SK-N-SH (cell line): ENCODE data around the gene TNFRSF18. TPM values are rescaled to one million over a fixed set of nuclear protein-coding genes. Genes with fewer than 3 reads are reported as not detected.
A peak's percentile ranks its signal among the peaks of the same experiment; 100 is the strongest.

Experiments
- CTCF ChIA-PET: fragments of 300-600, 350-600 bp; formaldehyde crosslinking; extraction: SDS; loops from one replicate; lab custom pipeline; 2021; lab: Yijun Ruan, JAX
- POLR2A ChIA-PET: fragments of 350-600 bp; sonication (Branson Sonifier 250); formaldehyde crosslinking; extraction: SDS; loops from one replicate; lab custom pipeline; 2020; ENCODE audit warnings: antibody characterized with exemption, inconsistent platforms; lab: Yijun Ruan, JAX
- DNase-seq: peaks from one replicate; pipeline ENCODE4 v3.0.0; 2012
- H2AFZ ChIP-seq: fragments of 200-600 bp; sonication (generic); 2 replicates; pipeline ENCODE4 v1.8.1; 2016; ENCODE audit warnings: antibody characterized with exemption, mild to moderate bottlenecking, low read depth
- H3F3A ChIP-seq: fragments of 200-600 bp; sonication (generic); replicated peaks from 2 replicates; pipeline ENCODE3; 2016; ENCODE audit warnings: antibody characterized with exemption, mild to moderate bottlenecking; ENCODE audit not compliant: insufficient read depth
- H3K27ac ChIP-seq, 2 experiments: fragments of 200-500 bp in 1 of 2; fragments of 200-600 bp in 1 of 2; sonication (Bioruptor generic) in 1 of 2; sonication (generic), shearing (Covaris generic) in 1 of 2; 2 replicates each; pipeline versions ENCODE4 v1.5.1 to v1.6.1; 2014 to 2016; ENCODE audit warnings: low read depth in 2 of 2, inconsistent platforms in 1 of 2, low read length in 1 of 2, mild to moderate bottlenecking in 1 of 2, mixed read lengths in 1 of 2
- H3K27me3 ChIP-seq: fragments of 200-600 bp; sonication (generic), shearing (Covaris generic); 2 replicates; pipeline ENCODE4 v1.6.1; 2016; ENCODE audit warnings: mixed run types; ENCODE audit not compliant: insufficient read depth
- H3K36me3 ChIP-seq, 2 experiments: fragments of 200-500 bp in 1 of 2; fragments of 200-600 bp in 1 of 2; sonication (Bioruptor generic) in 1 of 2; sonication (generic) in 1 of 2; replicated peaks in 1 of 2; 2 replicates each; pipeline versions ENCODE3 to v1.5.1; 2014 to 2016; ENCODE audit warnings: low read length in 1 of 2, mild to moderate bottlenecking in 1 of 2; ENCODE audit not compliant: insufficient read depth in 2 of 2, control insufficient read depth in 1 of 2
- H3K4me1 ChIP-seq, 2 experiments: fragments of 200-500 bp in 1 of 2; fragments of 200-600 bp in 1 of 2; sonication (Bioruptor generic) in 1 of 2; sonication (generic), shearing (Covaris generic) in 1 of 2; 2 replicates each; pipeline versions ENCODE4 v1.5.1 to v1.6.1; 2014 to 2016; ENCODE audit warnings: low read depth in 1 of 2, low read length in 1 of 2, mixed run types in 1 of 2; ENCODE audit not compliant: insufficient read depth in 2 of 2, control insufficient read depth in 1 of 2
- H3K4me2 ChIP-seq: fragments of 200-600 bp; sonication (generic), shearing (Covaris generic); 2 replicates; pipeline ENCODE4 v1.6.1; 2017; ENCODE audit warnings: mixed run types
- H3K4me3 ChIP-seq, 2 experiments: fragments of 200-500 bp in 1 of 2; fragments of 200-600 bp in 1 of 2; sonication (Bioruptor generic) in 1 of 2; sonication (generic), shearing (Covaris generic) in 1 of 2; 2 replicates each; pipeline versions ENCODE4 v1.5.1 to v1.8.1; 2014 to 2016; ENCODE audit warnings: low read depth in 2 of 2, inconsistent platforms in 1 of 2, low read length in 1 of 2, mild to moderate bottlenecking in 1 of 2, mixed read lengths in 1 of 2, moderate library complexity in 1 of 2
- H3K79me2 ChIP-seq: fragments of 200-600 bp; sonication (generic); 2 replicates; pipeline ENCODE4 v1.8.1; 2017; ENCODE audit warnings: mild to moderate bottlenecking; ENCODE audit not compliant: insufficient read depth
- H3K9ac ChIP-seq: fragments of 200-600 bp; sonication (generic); 2 replicates; pipeline ENCODE4 v1.6.1; 2017; ENCODE audit warnings: mixed run types
- H3K9me2 ChIP-seq: fragments of 200-600 bp; sonication (generic); 2 replicates; pipeline ENCODE4 v1.6.1; 2017; ENCODE audit warnings: mixed run types
- H3K9me3 ChIP-seq: fragments of 200-600 bp; sonication (generic); 2 replicates; pipeline ENCODE4 v1.6.1; 2017; ENCODE audit warnings: mixed run types, mild to moderate bottlenecking, moderate library complexity
- H4K20me1 ChIP-seq: fragments of 200-600 bp; sonication (generic); 2 replicates; pipeline ENCODE4 v1.6.1; 2017; ENCODE audit warnings: mild to moderate bottlenecking, mixed run types; ENCODE audit not compliant: insufficient read depth
- CHD2 ChIP-seq: fragments of 150-350 bp; IDR thresholded peaks from 2 replicates; pipeline ENCODE4 v1.6.1; 2018; ENCODE audit warnings: low read length; ENCODE audit not compliant: partially characterized antibody
- EP300 ChIP-seq, 2 experiments: IDR thresholded peaks; 2 replicates each; pipeline versions ENCODE4 v1.4.0 to v1.6.1; 2012; ENCODE audit warnings: borderline replicate concordance in 1 of 2, low read depth in 1 of 2, low read length in 1 of 2
- EZH2phosphoT487 ChIP-seq: fragments of 200-600 bp; sonication (generic); IDR thresholded peaks from 2 replicates; pipeline ENCODE4 v1.6.1; 2017; ENCODE audit warnings: low read depth, mixed run types, mild to moderate bottlenecking, antibody characterized with exemption, moderate library complexity, borderline replicate concordance
- FOSL2 ChIP-seq: IDR thresholded peaks from 2 replicates; pipeline ENCODE4 v1.4.0; 2012; ENCODE audit warnings: low read depth, mild to moderate bottlenecking, moderate library complexity, borderline replicate concordance
- FOXM1 ChIP-seq: IDR thresholded peaks from 2 replicates; pipeline ENCODE4 v1.4.0; 2012; ENCODE audit warnings: low read depth, mild to moderate bottlenecking
- GATA2 ChIP-seq: sonication (generic); formaldehyde crosslinking; IDR thresholded peaks from 2 replicates; pipeline ENCODE4 v1.5.0; 2020; ENCODE audit warnings: mild to moderate bottlenecking, missing genetic modification reagents
- MAX ChIP-seq: IDR thresholded peaks from 2 replicates; pipeline ENCODE4 v1.4.0; 2012; ENCODE audit warnings: low read depth
- MEF2A ChIP-seq: IDR thresholded peaks from 2 replicates; pipeline ENCODE4 v1.4.0; 2012; ENCODE audit warnings: low read depth, borderline replicate concordance
- NFIC ChIP-seq: IDR thresholded peaks from 2 replicates; pipeline ENCODE4 v1.4.0; 2012; ENCODE audit warnings: borderline replicate concordance
- NRF1 ChIP-seq: IDR thresholded peaks from 2 replicates; pipeline ENCODE4 v1.6.1; 2012; ENCODE audit warnings: low read depth, mild to moderate bottlenecking, low read length
- PBX3 ChIP-seq: IDR thresholded peaks from 2 replicates; pipeline ENCODE4; 2012
- RFX5 ChIP-seq: IDR thresholded peaks from 2 replicates; pipeline ENCODE4 v1.6.1; 2012; ENCODE audit warnings: mild to moderate bottlenecking, improper control_type of control experiment, low read length
- SIN3A ChIP-seq: IDR thresholded peaks from 2 replicates; pipeline ENCODE4 v1.6.1; 2012; ENCODE audit warnings: low read depth, mild to moderate bottlenecking, low read length, moderate library complexity, borderline replicate concordance
- SMC3 ChIP-seq: IDR thresholded peaks from 2 replicates; pipeline ENCODE4 v1.6.1; 2012; ENCODE audit warnings: low read depth, low read length, improper control_type of control experiment
- TAF1 ChIP-seq: IDR thresholded peaks from 2 replicates; pipeline ENCODE4 v1.6.1; 2012; ENCODE audit warnings: low read depth, mild to moderate bottlenecking, low read length, moderate library complexity, borderline replicate concordance
- TCF12 ChIP-seq: IDR thresholded peaks from 2 replicates; pipeline ENCODE4 v1.4.0; 2012
- TEAD4 ChIP-seq: IDR thresholded peaks from 2 replicates; pipeline ENCODE4 v1.4.0; 2012; ENCODE audit warnings: mild to moderate bottlenecking, borderline replicate concordance; ENCODE audit not compliant: insufficient read depth
- USF1 ChIP-seq: IDR thresholded peaks from 2 replicates; pipeline ENCODE4 v1.4.0; 2012; ENCODE audit warnings: low read depth, borderline replicate concordance
- ZBTB33 ChIP-seq: IDR thresholded peaks from 2 replicates; pipeline ENCODE4 v1.4.0; 2012; ENCODE audit warnings: low read depth, borderline replicate concordance
- WGBS: methylation state at CpG from one replicate; pipeline ENCODE4 v1.1.6; 2017; ENCODE audit warnings: low lambda C conversion rate; 5-methylcytosine and 5-hydroxymethylcytosine counted together
- polyA plus RNA-seq, 3 experiments: library from polyadenylated mRNA; depleted of rRNA; stranded (reverse); fragments of >200 nt; gene quantifications; 2 replicates each; pipeline ENCODE4 v1.2.3, GENCODE V29; 2012

Gene TNFRSF18
- polyA plus RNA-seq, 1 of the 3 experiments (the other 2 are of a cell fraction) = 0.05 TPM

GRCh38 chr1:1175221-1176062 lies 30.9 kb downstream of the TNFRSF18 start:
- DNase-seq = peak; percentile 28
- Histone ChIP-seq H3K79me2 (no peaks in the 10 kb centered on the region), H3F3A (no peaks in the 10 kb centered on the region), H3K27me3 (no peaks in the 10 kb centered on the region), H3K9me2 (no peaks in the 10 kb centered on the region), H3K4me3 (no peak overlapping the region), H2AFZ (no peak overlapping the region), H3K36me3 (no peaks in the 10 kb centered on the region), H4K20me1 (no peaks in the 10 kb centered on the region), H3K4me2 (no peak overlapping the region), H3K4me1 (no peaks in the 10 kb centered on the region), H3K9ac (no peak overlapping the region), H3K27ac (no peak overlapping the region), H3K9me3 (no peaks in the 10 kb centered on the region)
- ChIA-PET POLR2A (interaction anchor here (0.5 kb wide), 1 partner anchor 171 kb away, joined by 3 read pairs; no protein-coding TSS in a partner anchor), CTCF (interaction anchor here (1.7 kb wide), 1 partner anchor 21 kb away, joined by 3 read pairs; no protein-coding TSS in a partner anchor)
- WGBS = 59% methylated on average over 27 of the region's 29 CpGs
- TF ChIP-seq USF1 (no peak), NRF1 (no peak), NFIC (no peak), CHD2 (no peak), SIN3A (no peak), SMC3 (no peak), PBX3 (no peak), TCF12 (no peak), TAF1 (no peak), EP300 (IDR thresholded peaks at IDR 0.05; ENCODE audit: borderline replicate concordance in 1 of 2, low read depth in 1 of 2, low read length in 1 of 2) (no peak), RFX5 (no peak), FOSL2 (no peak), MEF2A (no peak), MAX (no peak), EZH2phosphoT487 (no peak), GATA2 (CRISPR knock-in tag) (no peak), ZBTB33 (no peak), FOXM1 (no peak), TEAD4 (no peak)
